Gastroesophageal sphincter (tissue), 4 donors: ENCODE measurements around the gene RMI2. TPM values are rescaled to one million over a fixed set of nuclear protein-coding genes. Genes with fewer than 3 reads are reported as not detected.

Experiments used
- ATAC-seq: fragments of 150-250 bp; one replicate; pipeline ENCODE4 v1.9.1; 2016; ENCODE audit warnings: mild to moderate bottlenecking, moderate library complexity
- H3K27ac ChIP-seq, 4 donors: fragments of 200-600 bp; sonication (generic) in 3 of 4; 1 replicate in 3 of 4; 2 replicates in 1 of 4; pipeline ENCODE4 v1.5.1; 2016 to 2019
- H3K27me3 ChIP-seq: fragments of 200-600 bp; sonication (generic); one replicate; pipeline ENCODE4 v1.5.1; 2019
- H3K36me3 ChIP-seq, 2 donors: fragments of 200-600 bp; sonication (generic); one replicate each; pipeline ENCODE4 v1.5.1; 2019; ENCODE audit warnings: control low read depth in 1 of 2
- H3K4me1 ChIP-seq, 3 donors: fragments of 200-600 bp; sonication (generic); 1 replicate in 2 of 3; 2 replicates in 1 of 3; pipeline ENCODE4 v1.5.1; 2016 to 2019; ENCODE audit warnings: control low read depth in 2 of 3
- H3K4me3 ChIP-seq, 2 donors: fragments of 200-600 bp; sonication (generic); one replicate each; pipeline ENCODE4 v1.5.1; 2019; ENCODE audit warnings: mild to moderate bottlenecking in 1 of 2, moderate library complexity in 1 of 2
- H3K9me3 ChIP-seq, 3 donors: fragments of 200-600 bp; sonication (generic); one replicate each; pipeline ENCODE4 v1.5.1; 2017 to 2019; ENCODE audit warnings: control low read depth in 2 of 3
- EP300 ChIP-seq: sonication (generic); formaldehyde crosslinking; IDR thresholded peaks from one replicate; pipeline ENCODE4 v1.6.1; 2017; ENCODE audit warnings: antibody characterized with exemption, mild to moderate bottlenecking
- POLR2A ChIP-seq, 2 donors: fragments of 450-650 bp; IDR thresholded peaks; one replicate each; pipeline ENCODE4 v1.6.1; 2017; ENCODE audit warnings: antibody characterized with exemption in 2 of 2, mild to moderate bottlenecking in 2 of 2, moderate library complexity in 1 of 2
- POLR2AphosphoS5 ChIP-seq: sonication (generic); formaldehyde crosslinking; IDR thresholded peaks from one replicate; pipeline ENCODE4 v1.6.1; 2017; ENCODE audit warnings: antibody characterized with exemption
- WGBS, 2 donors: methylation state at CpG; one replicate each; pipeline ENCODE4 v1.1.5; 2018; ENCODE audit warnings: low coverage in 1 of 2; 5-methylcytosine and 5-hydroxymethylcytosine counted together
- total RNA-seq, 4 donors: library from RNA; depleted of rRNA; stranded (reverse); fragments of >200 nt; gene quantifications; one replicate each; pipeline ENCODE4 v1.1.0, GENCODE V29; 2016
- TF ChIP-seq, protein P1 (sequence below), 4 experiments: fragments of 200-600 bp in 2 of 4; fragments of 450-650 bp in 2 of 4; sonication (generic) in 1 of 4; IDR thresholded peaks; one replicate each; pipeline ENCODE4 v1.5.1; 2017 to 2019; ENCODE audit warnings: antibody characterized with exemption in 4 of 4, mild to moderate bottlenecking in 2 of 4, moderate library complexity in 2 of 4

RMI2 gene
- total RNA-seq, 4 donors from 2014 or later = 0.31 to 1.8 (median 1.4) TPM

DNA sequence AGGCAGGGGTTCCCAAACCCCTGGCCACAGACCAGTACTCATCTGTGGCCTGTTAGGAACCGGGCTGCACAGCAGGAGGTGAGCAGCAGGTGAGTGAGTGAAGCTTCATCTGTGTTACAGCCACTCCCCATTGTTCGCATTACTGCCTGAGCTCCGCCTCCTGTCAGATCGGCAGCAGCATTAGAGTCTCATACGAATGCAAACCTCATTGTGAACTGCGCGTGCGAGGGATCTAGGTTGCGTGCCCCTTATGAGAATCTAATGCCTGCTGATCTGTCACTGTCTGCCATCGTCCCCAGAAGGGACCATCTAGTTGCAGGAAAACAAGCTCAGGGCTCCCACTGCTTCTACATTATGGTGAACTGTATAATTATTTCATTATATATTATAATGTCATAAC is 25.1 kb upstream of the RMI2 start:
- 78 to 88% methylated on average over 8 of the region's 10 CpGs for WGBS, 2 donors
- no peak overlapping the region for H3K27ac ChIP-seq
- no peak for ATAC-seq
- no peak overlapping the region for H3K4me3 ChIP-seq
- H3K9me3 ChIP-seq = no peaks in the 10 kb centered on the region
- no peaks in the 10 kb centered on the region for H3K36me3 ChIP-seq
- no peaks in the 10 kb centered on the region for H3K27me3 ChIP-seq
- H3K4me1 ChIP-seq = no peaks in the 10 kb centered on the region
- no peak for TF ChIP-seq POLR2A (IDR thresholded peaks at IDR 0.05)
- TF ChIP-seq, protein P1, sequence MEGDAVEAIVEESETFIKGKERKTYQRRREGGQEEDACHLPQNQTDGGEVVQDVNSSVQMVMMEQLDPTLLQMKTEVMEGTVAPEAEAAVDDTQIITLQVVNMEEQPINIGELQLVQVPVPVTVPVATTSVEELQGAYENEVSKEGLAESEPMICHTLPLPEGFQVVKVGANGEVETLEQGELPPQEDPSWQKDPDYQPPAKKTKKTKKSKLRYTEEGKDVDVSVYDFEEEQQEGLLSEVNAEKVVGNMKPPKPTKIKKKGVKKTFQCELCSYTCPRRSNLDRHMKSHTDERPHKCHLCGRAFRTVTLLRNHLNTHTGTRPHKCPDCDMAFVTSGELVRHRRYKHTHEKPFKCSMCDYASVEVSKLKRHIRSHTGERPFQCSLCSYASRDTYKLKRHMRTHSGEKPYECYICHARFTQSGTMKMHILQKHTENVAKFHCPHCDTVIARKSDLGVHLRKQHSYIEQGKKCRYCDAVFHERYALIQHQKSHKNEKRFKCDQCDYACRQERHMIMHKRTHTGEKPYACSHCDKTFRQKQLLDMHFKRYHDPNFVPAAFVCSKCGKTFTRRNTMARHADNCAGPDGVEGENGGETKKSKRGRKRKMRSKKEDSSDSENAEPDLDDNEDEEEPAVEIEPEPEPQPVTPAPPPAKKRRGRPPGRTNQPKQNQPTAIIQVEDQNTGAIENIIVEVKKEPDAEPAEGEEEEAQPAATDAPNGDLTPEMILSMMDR (IDR thresholded peaks at IDR 0.05) = no peak
- TF ChIP-seq POLR2AphosphoS5 = no peak
- no peak for TF ChIP-seq EP300

DNA sequence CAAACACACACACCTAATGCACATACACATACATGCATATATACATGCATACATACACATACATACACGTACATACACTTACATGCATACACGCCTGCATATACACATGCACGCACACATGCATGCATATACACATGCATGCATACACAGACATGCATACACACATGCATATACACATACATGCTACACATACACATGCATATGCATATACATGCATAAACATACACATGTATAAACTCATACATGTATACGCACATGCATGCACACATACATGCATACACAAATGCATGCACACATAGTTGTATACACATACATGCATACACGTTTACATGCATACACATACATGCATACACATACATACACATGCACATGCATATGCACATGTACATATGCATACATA is 23.6 kb upstream of the RMI2 start:
- no peaks in the 10 kb centered on the region for H3K9me3 ChIP-seq
- 57 to 65% methylated on average over 5 of the region's 5 CpGs for WGBS, 2 donors

DNA sequence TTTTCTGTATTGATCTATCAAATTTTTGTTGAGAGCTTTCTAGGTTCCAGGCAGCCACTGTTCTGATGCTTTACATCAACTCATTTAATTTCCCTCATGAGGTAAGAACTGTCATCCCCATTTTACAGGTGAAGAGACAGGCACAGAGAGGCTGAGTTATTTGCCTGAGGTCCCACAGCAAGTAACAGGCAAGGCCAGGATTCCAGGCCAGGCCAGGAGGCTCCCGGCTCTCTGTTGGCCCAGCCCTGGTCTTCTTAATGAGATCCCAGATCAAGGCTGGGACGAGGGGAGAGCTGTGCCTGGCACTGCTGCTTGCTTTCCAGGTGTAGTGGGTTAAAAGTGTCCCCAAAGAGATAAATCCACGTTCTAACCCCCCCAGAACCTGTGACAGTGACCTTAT is 22.4 kb upstream of the RMI2 start:
- H3K27ac ChIP-seq = no peak overlapping the region
- H3K27me3 ChIP-seq = no peaks in the 10 kb centered on the region
- no peak overlapping the region for H3K4me3 ChIP-seq
- TF ChIP-seq EP300 (no peak), POLR2AphosphoS5 (no peak), POLR2A (IDR thresholded peaks at IDR 0.05) (no peak)
- TF ChIP-seq, protein P1 (IDR thresholded peaks at IDR 0.05) = no peak
- no peaks in the 10 kb centered on the region for H3K36me3 ChIP-seq
- no peak for ATAC-seq
- 86 to 94% methylated on average over 1 to 2 of the region's 3 CpGs for WGBS, 2 donors
- no peaks in the 10 kb centered on the region for H3K9me3 ChIP-seq
- peaks cover 0 to 2% (median 0%) of the 10 kb centered on the region in 3 donors for H3K4me1 ChIP-seq

More for the DNA sequence above, 23.6 kb upstream of the RMI2 start:
- no peak overlapping the region for H3K27ac ChIP-seq
- H3K36me3 ChIP-seq = no peaks in the 10 kb centered on the region
- no peak overlapping the region for H3K4me3 ChIP-seq
- TF ChIP-seq POLR2A (IDR thresholded peaks at IDR 0.05) (no peak), EP300 (no peak), POLR2AphosphoS5 (no peak)
- TF ChIP-seq, protein P1 (IDR thresholded peaks at IDR 0.05) = no peak
- no peak for ATAC-seq
- no peaks in the 10 kb centered on the region for H3K27me3 ChIP-seq
- no peaks in the 10 kb centered on the region for H3K4me1 ChIP-seq

DNA sequence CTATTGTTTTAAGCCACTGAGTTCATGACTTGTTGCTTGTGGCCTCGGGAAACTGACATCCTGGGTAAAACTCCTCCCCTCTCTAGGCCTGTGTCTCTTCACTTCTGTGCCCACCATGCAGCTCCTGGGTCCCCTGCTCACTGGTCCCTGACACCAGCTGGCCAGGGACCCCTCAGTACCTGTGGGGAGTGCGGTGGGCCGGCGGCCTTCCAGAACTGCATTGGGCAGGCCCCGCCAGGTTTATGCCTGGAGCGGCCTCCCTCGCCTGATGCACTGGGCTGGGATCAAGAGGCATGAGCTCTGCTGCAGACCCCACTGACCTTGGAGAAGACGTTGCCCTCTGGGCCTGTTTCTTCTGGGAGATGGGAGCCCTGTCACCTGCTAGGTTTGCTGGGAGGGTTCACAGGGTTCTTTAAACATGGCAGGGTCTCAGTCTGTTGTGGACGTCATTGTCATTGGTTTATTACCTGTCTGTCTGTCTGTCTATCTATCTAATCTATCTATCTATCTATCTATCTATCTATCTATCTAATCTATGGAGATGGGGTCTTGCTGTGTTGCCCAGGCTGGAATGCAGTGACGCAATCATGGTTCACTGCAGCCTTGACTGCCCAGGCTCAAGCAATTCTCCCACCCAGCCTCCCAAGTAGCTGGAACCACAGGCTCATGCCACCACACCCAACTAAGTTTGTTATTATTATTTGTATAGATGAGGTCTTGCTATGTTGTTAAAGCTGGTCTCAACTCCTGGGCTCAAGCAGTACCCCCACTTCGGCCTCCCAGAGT is 21.5 kb upstream of the RMI2 start:
- H3K4me1 ChIP-seq = peaks cover 0 to 11% (median 3%) of the 10 kb centered on the region in 3 donors
- H3K36me3 ChIP-seq = no peaks in the 10 kb centered on the region
- no peaks in the 10 kb centered on the region for H3K27me3 ChIP-seq
- no peaks in the 10 kb centered on the region for H3K9me3 ChIP-seq
- no peak overlapping the region for H3K4me3 ChIP-seq
- TF ChIP-seq POLR2AphosphoS5 = no peak
- no peak for TF ChIP-seq EP300
- TF ChIP-seq, protein P1 (IDR thresholded peaks at IDR 0.05) = no peak
- TF ChIP-seq POLR2A (IDR thresholded peaks at IDR 0.05) = no peak
- 88 to 100% methylated on average over 1 to 6 of the region's 11 CpGs for WGBS, 2 donors
- ATAC-seq = no peak
- no peak overlapping the region for H3K27ac ChIP-seq
